PC-3 (cell line): ENCODE results near the gene CEP112.

Source experiments
- EZH2 ChIP-seq: fragments of 300-600 bp; sonication (generic); IDR thresholded peaks from one replicate; pipeline ENCODE4 v1.6.1; 2017; ENCODE audit warnings: antibody characterized with exemption, mild to moderate bottlenecking, low read length; ENCODE audit not compliant: unreplicated experiment
- EZH2phosphoT487 ChIP-seq: fragments of 300-600 bp; sonication (generic); IDR thresholded peaks from 2 replicates; pipeline ENCODE4 v1.6.1; 2018; ENCODE audit warnings: mild to moderate bottlenecking, antibody characterized with exemption, low read length, borderline replicate concordance
- TF ChIP-seq, protein P1 (sequence below): fragments of 300-600 bp; sonication (generic); conservative IDR thresholded peaks from 2 replicates; pipeline ENCODE4 v1.5.1; 2017; ENCODE audit warnings: antibody characterized with exemption, low read depth, mild to moderate bottlenecking, low read length

DNA sequence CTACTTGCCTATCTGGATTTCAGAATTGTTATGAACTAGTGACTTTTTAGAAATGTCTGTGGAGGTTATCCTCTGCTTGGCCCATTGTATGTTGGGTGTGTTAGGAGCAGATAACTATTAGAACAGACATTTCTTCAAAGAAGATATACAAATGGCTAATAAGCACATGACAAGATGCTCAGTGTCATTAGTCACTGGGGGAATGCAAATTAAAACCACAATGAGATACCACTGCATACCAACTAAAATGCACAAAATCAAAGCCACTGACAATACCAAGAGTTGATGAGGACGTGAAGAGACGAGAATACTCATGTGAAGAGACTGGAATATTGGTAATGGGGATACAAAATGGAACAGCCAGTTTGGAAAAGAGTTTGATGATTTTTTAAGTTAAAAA, 39.2 kb downstream of the CEP112 start:
- TF ChIP-seq EZH2 (no peak), EZH2phosphoT487 (no peak)
- TF ChIP-seq, protein P1, sequence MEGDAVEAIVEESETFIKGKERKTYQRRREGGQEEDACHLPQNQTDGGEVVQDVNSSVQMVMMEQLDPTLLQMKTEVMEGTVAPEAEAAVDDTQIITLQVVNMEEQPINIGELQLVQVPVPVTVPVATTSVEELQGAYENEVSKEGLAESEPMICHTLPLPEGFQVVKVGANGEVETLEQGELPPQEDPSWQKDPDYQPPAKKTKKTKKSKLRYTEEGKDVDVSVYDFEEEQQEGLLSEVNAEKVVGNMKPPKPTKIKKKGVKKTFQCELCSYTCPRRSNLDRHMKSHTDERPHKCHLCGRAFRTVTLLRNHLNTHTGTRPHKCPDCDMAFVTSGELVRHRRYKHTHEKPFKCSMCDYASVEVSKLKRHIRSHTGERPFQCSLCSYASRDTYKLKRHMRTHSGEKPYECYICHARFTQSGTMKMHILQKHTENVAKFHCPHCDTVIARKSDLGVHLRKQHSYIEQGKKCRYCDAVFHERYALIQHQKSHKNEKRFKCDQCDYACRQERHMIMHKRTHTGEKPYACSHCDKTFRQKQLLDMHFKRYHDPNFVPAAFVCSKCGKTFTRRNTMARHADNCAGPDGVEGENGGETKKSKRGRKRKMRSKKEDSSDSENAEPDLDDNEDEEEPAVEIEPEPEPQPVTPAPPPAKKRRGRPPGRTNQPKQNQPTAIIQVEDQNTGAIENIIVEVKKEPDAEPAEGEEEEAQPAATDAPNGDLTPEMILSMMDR = no peak
